HG02678 (cell line): ENCODE measurements around the gene PSMB5.

ENCODE experiments used
- ATAC-seq: cut with Tn5 transposase; IDR thresholded peaks from one replicate; pipeline ENCODE4 v1.9.1; 2021; ENCODE audit warnings: mild to moderate bottlenecking, moderate library complexity; ENCODE audit not compliant: unreplicated experiment

The PSMB5 gene

GRCh38 chr14:22996768-22997654, 37.7 kb downstream of the PSMB5 start:
- ATAC-seq: no peak

GRCh38 chr14:22995889-22996625, 38.6 kb downstream of the PSMB5 start:
- ATAC-seq: no peak

- no peak for ATAC-seq
These were observed 39.9 kb downstream of the PSMB5 start for GRCh38 chr14:22994762-22995275.

GRCh38 chr14:22993517-22993916, 41.2 kb downstream of the PSMB5 start:
- no peak for ATAC-seq

- no peak for ATAC-seq
These were observed 42.8 kb downstream of the PSMB5 start for GRCh38 chr14:22991852-22992251.

GRCh38 chr14:22987291-22987690, 47.4 kb downstream of the PSMB5 start:
- no peak for ATAC-seq

- ATAC-seq: no peak
These were observed 48.1 kb downstream of the PSMB5 start for GRCh38 chr14:22986508-22987054.

- no peak for ATAC-seq
These were observed 48.7 kb downstream of the PSMB5 start for GRCh38 chr14:22985894-22986507.

GRCh38 chr14:22984959-22985658, 49.6 kb downstream of the PSMB5 start:
- no peak for ATAC-seq

GRCh38 chr14:22982477-22983245, 52.0 kb downstream of the PSMB5 start, which contains the start of gene AJUBA:
Gene AJUBA (minus strand): TSS chr14:22982551. CDS start chr14:22982266, 285 bp downstream.
- ATAC-seq: peak; percentile 42

GRCh38 chr14:22981876-22982476, 52.7 kb downstream of the PSMB5 start:
- ATAC-seq: peak; percentile 15

GRCh38 chr14:22981090-22981875, 53.4 kb downstream of the PSMB5 start:
- no peak for ATAC-seq

GRCh38 chr14:22980672-22981089, 54.0 kb downstream of the PSMB5 start:
- ATAC-seq: no peak

- ATAC-seq: no peak
These were observed 54.8 kb downstream of the PSMB5 start for GRCh38 chr14:22979748-22980392.

GRCh38 chr14:22978981-22979671, 55.6 kb downstream of the PSMB5 start:
- no peak for ATAC-seq

GRCh38 chr14:22978487-22978837, 56.2 kb downstream of the PSMB5 start:
- ATAC-seq: no peak
